NCI-H460 (cell line): Measurements from ENCODE around the gene MYL5. TPM values are rescaled to one million over a fixed set of nuclear protein-coding genes. Genes with fewer than 3 reads are reported as not detected.
"Not testable (repeated sequence)": the region's sequence is repeated elsewhere in the genome, so short reads cannot be mapped to it uniquely, and the experiment has no call there.

Source experiments
- DNase-seq: peaks from one replicate; pipeline ENCODE4 v3.0.0-alpha.2; 2016; ENCODE audit warnings: low read depth; ENCODE audit errors: extremely low read depth
- total RNA-seq: library from RNA; depleted of rRNA; stranded (reverse); fragments of >200 nt; shearing (Covaris generic); gene quantifications from 2 replicates; pipeline ENCODE4 v1.2.3, GENCODE V29; 2014

Gene MYL5
- total RNA-seq, 1 experiment from 2014 or later: 13.4 TPM

GRCh38 chr4:669806-670559, 4.4 kb upstream of the MYL5 start:
- not testable (repeated sequence) for DNase-seq

GRCh38 chr4:671769-672168, 2.6 kb upstream of the MYL5 start:
- DNase-seq: no peak

- no peak for DNase-seq
These were observed 822 bp upstream of the MYL5 start for GRCh38 chr4:673349-674091.

GRCh38 chr4:675036-675882, 917 bp downstream of the MYL5 start:
- no peak for DNase-seq

- no peak for DNase-seq
These were observed 1.9 kb downstream of the MYL5 start for GRCh38 chr4:675980-676870.

- no peak for DNase-seq
These were observed 2.5 kb downstream of the MYL5 start for GRCh38 chr4:676871-677235.

- DNase-seq: no peak
These were observed 3.3 kb downstream of the MYL5 start for GRCh38 chr4:677431-678293.

- no peak for DNase-seq
These were observed 4.2 kb downstream of the MYL5 start for GRCh38 chr4:678331-679103.

GRCh38 chr4:679104-679481, 4.8 kb downstream of the MYL5 start:
- DNase-seq: no peak

GRCh38 chr4:679629-680028, 5.3 kb downstream of the MYL5 start:
- DNase-seq: no peak

GRCh38 chr4:680091-680490, 5.7 kb downstream of the MYL5 start:
- DNase-seq: no peak

- DNase-seq: no peak
These were observed 6.2 kb downstream of the MYL5 start for GRCh38 chr4:680551-680927.

- DNase-seq: no peak
These were observed 6.7 kb downstream of the MYL5 start for GRCh38 chr4:680928-681645.

- no peak for DNase-seq
These were observed 7.6 kb downstream of the MYL5 start for GRCh38 chr4:681736-682451.

GRCh38 chr4:682490-683172, 8.3 kb downstream of the MYL5 start:
- DNase-seq: no peak

GRCh38 chr4:683247-683897, 9.0 kb downstream of the MYL5 start:
- no peak for DNase-seq
